HUES48 (cell line): ENCODE data around the gene RAB11FIP2.

Source experiments
- H3K27ac ChIP-seq: one replicate; pipeline ENCODE4 v1.7.0; 2013; ENCODE audit warnings: low read depth, low read length, inconsistent platforms
- H3K27me3 ChIP-seq: 2 replicates; pipeline ENCODE4 v1.6.1; 2013; ENCODE audit warnings: mild to moderate bottlenecking, low read length; ENCODE audit not compliant: control insufficient read depth, insufficient read depth
- H3K36me3 ChIP-seq: 2 replicates; pipeline ENCODE4 v1.6.1; 2013; ENCODE audit warnings: low read length; ENCODE audit not compliant: control insufficient read depth, insufficient read depth
- H3K4me1 ChIP-seq: 2 replicates; pipeline ENCODE4 v1.6.1; 2013; ENCODE audit warnings: mild to moderate bottlenecking, low read length; ENCODE audit not compliant: control insufficient read depth, insufficient read depth
- H3K4me3 ChIP-seq: 2 replicates; pipeline ENCODE4 v1.5.1; 2013; ENCODE audit warnings: mild to moderate bottlenecking, low read depth, low read length
- H3K9ac ChIP-seq: 2 replicates; pipeline ENCODE4 v1.6.1; 2013; ENCODE audit warnings: mild to moderate bottlenecking, low read depth, low read length, moderate library complexity
- H3K9me3 ChIP-seq: 2 replicates; pipeline ENCODE4 v1.6.1; 2013; ENCODE audit warnings: low read length; ENCODE audit not compliant: control insufficient read depth, insufficient read depth

The RAB11FIP2 gene

DNA sequence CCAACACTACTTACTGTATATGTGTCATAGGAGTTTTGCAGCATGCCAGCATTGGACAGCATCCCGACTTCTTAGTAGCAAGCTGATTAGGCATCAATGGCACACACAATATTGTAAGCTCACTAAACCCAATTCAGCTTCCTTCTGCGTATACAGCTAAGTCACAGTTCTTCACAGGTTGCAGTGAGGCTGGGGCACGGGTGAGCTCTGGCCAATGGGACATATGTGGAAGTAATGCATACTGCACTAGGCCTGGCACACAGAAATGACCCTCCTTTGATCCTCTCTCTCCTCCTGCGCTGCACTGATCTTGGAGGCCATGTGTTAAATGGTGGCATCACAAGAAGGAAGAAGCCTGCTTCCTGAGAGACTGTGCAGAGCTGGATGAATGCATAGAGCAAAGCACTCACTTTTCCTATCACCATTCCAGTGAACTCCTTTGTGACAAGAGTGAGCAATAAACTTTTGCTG is 11.9 kb downstream of the RAB11FIP2 start:
- Histone ChIP-seq H3K27ac (no peak overlapping the region), H3K4me3 (no peak overlapping the region), H3K4me1 (peaks cover 30% of the 10 kb centered on the region), H3K9ac (no peak overlapping the region), H3K36me3 (peaks cover 12% of the 10 kb centered on the region; the same call in 1 of the 2 replicates), H3K9me3 (no peaks in the 10 kb centered on the region), H3K27me3 (no peaks in the 10 kb centered on the region)

DNA sequence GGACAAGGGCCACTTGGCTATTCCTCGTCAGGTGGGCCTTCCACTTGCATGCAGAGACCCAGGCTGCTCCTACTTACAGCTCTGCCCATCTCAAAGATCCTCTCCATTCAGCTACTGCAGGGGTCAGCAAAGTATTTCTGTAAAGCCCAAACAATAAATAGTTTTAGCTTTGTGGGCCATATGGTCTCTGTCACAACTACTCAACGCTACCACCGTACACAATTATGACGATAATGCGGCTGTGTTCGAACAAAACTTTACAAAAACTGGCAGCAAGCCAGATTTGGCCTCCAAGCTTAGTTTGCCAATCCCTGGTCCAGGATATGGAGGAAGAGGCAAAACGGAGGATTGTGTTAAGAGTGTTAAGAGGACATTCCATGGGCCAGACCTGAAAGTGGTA is 12.8 kb downstream of the RAB11FIP2 start:
- H3K9ac ChIP-seq: no peak overlapping the region
- peaks cover 30% of the 10 kb centered on the region for H3K4me1 ChIP-seq
- H3K36me3 ChIP-seq: peaks cover 12% of the 10 kb centered on the region; the same call in 1 of the 2 replicates
- H3K4me3 ChIP-seq: no peak overlapping the region
- H3K9me3 ChIP-seq: no peaks in the 10 kb centered on the region
- H3K27ac ChIP-seq: no peak overlapping the region
- no peaks in the 10 kb centered on the region for H3K27me3 ChIP-seq

DNA sequence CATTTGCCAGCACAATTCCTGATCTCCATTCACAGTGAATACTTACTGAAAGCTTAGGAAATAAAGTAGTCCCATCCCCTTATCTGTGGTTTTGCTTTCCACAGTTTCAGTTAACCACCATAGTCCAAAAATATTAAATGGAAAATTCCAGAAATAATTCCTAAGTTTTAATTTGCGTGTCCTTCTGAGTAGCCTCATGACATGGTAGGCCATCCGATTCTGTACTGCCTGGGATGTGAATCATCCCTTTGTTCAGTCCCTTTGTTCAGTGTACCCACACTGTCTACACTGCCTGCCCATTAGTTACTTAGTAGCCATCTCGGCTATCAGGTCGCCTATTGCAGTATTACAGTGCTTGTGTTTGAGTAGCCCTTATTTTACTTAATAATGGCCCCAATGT is 14.2 kb downstream of the RAB11FIP2 start:
- no peaks in the 10 kb centered on the region for H3K9me3 ChIP-seq
- no peak overlapping the region for H3K27ac ChIP-seq
- H3K36me3 ChIP-seq: peaks cover 12% of the 10 kb centered on the region; the same call in 1 of the 2 replicates
- peaks cover 40% of the 10 kb centered on the region for H3K4me1 ChIP-seq
- H3K27me3 ChIP-seq: no peaks in the 10 kb centered on the region
- no peak overlapping the region for H3K4me3 ChIP-seq
- H3K9ac ChIP-seq: no peak overlapping the region

DNA sequence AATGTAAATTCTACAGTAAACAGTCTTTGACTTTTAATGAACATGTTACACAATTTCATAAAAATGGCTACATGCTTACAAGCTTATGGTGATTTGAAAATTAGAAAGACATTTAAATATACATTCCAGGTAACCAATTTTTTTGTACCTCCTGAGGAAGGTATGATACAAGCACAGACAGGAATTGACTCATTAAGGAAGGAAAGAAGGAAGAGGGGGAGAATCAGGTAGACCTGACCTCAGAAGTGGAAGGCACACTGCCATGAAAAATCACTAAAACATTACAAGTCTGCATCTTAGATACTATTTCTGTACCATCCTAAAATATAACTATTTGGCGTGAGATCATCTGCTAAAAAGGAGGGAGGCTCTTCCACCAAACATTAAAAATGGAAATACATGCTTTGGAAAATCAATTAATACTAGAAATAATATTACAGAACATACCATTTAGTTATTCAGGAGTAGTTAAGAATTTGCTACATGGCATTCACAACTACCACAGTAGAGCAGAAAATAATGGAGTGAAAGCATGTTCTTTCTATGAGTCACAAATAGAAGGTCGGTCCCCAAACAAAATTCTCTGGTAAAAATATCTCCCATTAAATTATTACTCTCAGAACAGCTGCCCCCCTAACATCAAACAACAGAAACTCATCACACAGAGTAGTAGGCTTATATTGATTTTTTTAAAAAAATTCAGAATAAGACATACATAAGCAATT is 15.2 kb downstream of the RAB11FIP2 start:
- Histone ChIP-seq H3K27ac (no peak overlapping the region), H3K4me3 (no peak overlapping the region), H3K36me3 (peaks cover 12% of the 10 kb centered on the region; the same call in 1 of the 2 replicates), H3K9me3 (no peaks in the 10 kb centered on the region), H3K9ac (no peak overlapping the region), H3K27me3 (no peaks in the 10 kb centered on the region), H3K4me1 (peaks cover 42% of the 10 kb centered on the region)

DNA sequence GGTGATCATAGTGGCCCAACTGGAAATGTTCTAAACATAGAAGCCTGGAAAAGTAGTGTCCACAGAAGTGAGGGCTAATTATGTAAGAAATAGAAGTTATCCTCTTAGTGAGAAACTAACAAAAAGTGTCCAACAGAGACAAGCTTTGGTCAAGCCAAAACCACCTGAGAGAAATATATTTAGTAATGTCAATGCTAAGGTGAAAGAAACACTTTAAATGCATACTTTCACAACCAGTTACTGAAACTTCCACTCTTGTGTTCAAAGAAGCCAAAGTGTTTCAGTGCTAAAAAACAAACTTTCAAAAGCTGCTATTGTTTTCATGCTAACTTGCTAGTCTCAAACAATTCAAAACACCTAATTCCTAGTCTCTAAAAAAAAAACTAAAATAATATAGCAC is 18.1 kb downstream of the RAB11FIP2 start:
- Histone ChIP-seq H3K36me3 (peaks cover 6% of the 10 kb centered on the region; the same call in 1 of the 2 replicates), H3K27ac (no peak overlapping the region), H3K9me3 (no peaks in the 10 kb centered on the region), H3K4me3 (no peak overlapping the region), H3K9ac (no peak overlapping the region), H3K4me1 (peaks cover 32% of the 10 kb centered on the region), H3K27me3 (no peaks in the 10 kb centered on the region)

DNA sequence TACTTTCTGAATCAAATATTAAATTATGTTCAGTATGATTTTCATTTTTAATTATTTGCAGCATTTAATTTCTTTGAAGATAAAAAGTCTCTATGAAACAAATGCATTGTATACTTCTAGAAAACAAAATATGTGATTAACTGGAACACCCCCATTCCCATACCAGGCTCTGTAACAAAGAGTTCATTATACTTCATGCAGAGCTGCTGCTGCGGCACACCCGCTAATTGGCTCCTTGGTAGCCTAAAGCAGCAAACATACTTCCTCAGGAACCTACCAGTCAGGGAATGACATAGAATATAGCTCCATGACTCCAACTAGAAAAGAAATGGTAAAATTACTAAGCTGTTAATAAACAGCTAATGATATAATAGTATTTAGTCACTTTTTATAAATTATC is 19.3 kb downstream of the RAB11FIP2 start:
- H3K27ac ChIP-seq: no peak overlapping the region
- peaks cover 32% of the 10 kb centered on the region for H3K4me1 ChIP-seq
- H3K4me3 ChIP-seq: no peak overlapping the region
- no peaks in the 10 kb centered on the region for H3K36me3 ChIP-seq
- no peaks in the 10 kb centered on the region for H3K27me3 ChIP-seq
- no peak overlapping the region for H3K9ac ChIP-seq
- no peaks in the 10 kb centered on the region for H3K9me3 ChIP-seq

DNA sequence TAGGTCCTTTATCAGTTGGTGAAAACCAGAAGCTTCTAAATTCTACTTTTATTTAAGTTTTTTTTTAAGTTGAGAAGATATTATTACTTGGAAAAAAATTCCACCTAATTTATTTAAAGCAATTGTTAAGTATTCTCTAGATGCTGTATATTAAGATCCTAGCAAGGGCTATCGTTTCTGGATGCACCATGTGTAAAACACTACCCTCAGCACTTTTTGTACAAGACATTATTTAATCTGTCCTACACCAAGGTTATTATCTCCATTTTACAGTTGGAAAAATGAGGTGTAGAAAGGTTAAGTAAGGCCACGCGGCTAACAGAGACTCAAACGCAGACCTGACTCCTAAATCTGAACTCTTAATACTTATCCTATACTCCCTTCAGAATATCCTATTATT is 19.8 kb downstream of the RAB11FIP2 start:
- no peak overlapping the region for H3K9ac ChIP-seq
- H3K4me3 ChIP-seq: no peak overlapping the region
- H3K36me3 ChIP-seq: no peaks in the 10 kb centered on the region
- H3K4me1 ChIP-seq: peaks cover 32% of the 10 kb centered on the region
- no peak overlapping the region for H3K27ac ChIP-seq
- no peaks in the 10 kb centered on the region for H3K9me3 ChIP-seq
- H3K27me3 ChIP-seq: no peaks in the 10 kb centered on the region

DNA sequence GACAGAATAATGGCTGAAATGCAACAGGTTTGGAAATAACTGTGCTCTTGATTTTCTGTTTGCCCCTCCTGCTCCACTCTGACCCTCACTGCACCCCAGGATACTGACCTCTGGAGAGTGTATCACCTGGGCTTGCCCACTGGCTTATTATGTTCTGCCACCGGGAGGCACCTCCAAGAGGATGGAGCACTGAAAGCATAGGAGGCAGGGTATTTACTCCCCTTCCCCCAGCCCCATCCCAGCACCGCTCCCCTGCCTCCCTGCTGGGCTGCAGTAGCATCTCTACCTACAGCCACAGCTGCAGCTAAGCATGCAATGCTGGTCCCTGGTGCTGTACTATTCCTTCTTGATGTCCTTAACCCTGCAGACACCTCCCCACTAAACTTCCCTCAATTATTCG is 26.4 kb downstream of the RAB11FIP2 start:
- no peaks in the 10 kb centered on the region for H3K9me3 ChIP-seq
- peak overlapping the region; percentile 8 for H3K27ac ChIP-seq
- no peak overlapping the region for H3K9ac ChIP-seq
- no peaks in the 10 kb centered on the region for H3K27me3 ChIP-seq
- H3K4me3 ChIP-seq: no peak overlapping the region
- H3K4me1 ChIP-seq: peaks cover 25% of the 10 kb centered on the region
- no peaks in the 10 kb centered on the region for H3K36me3 ChIP-seq

DNA sequence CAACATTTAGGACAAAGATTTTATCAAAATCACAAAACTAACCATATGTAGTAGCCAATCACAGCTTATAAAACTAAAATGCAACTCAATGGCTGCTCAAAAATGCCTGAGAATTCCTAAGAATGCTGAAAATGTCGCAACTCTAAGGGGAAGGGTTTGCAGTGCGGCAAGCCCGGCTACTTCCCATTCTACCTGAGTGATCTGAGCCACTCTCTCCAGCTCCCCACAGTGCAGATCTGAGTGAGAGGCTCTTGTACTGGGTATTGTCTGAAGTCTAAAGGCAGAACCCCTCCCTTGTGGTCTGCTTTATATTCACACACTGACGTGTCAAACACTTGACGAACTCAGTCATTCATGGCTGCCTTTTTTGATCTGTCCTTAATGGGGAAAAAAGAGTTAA is 28.9 kb downstream of the RAB11FIP2 start:
- Histone ChIP-seq H3K36me3 (no peaks in the 10 kb centered on the region), H3K27me3 (no peaks in the 10 kb centered on the region), H3K9ac (no peak overlapping the region), H3K9me3 (no peaks in the 10 kb centered on the region), H3K4me3 (no peak overlapping the region), H3K27ac (no peak overlapping the region), H3K4me1 (peaks cover 42% of the 10 kb centered on the region)

DNA sequence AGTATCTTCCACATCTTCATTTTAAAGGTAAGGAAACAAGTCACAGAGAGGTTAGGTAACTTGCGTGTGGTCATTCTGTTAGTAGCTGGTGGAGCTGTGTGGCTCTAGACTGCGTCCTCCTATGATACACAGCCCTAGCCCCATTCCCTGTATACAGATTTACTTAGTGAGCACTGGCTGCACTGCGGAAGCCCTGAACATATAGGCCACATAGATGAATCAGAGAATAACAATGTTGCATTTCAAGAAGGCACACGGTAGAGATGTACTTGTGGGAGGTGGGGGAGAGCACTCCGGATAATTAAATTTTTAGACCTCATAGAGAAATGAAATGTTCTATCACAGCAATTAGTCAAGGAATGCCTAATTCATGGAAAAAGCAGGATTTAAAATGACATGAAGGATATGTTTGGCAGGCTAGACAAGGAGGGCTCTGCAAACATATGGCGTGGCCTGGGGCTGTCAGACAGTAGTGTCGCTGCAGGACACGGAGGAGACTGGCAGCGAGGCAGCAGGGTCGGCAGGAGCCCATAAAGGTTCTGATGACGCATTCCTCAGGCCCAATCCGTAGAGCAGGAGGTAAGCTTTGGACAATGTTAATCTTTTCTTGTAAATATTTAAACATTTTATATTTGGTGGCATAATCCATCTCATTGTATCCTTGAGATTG is 29.5 kb downstream of the RAB11FIP2 start:
- no peaks in the 10 kb centered on the region for H3K9me3 ChIP-seq
- H3K27me3 ChIP-seq: no peaks in the 10 kb centered on the region
- no peaks in the 10 kb centered on the region for H3K36me3 ChIP-seq
- no peak overlapping the region for H3K27ac ChIP-seq
- H3K4me3 ChIP-seq: no peak overlapping the region
- H3K4me1 ChIP-seq: peaks cover 42% of the 10 kb centered on the region
- H3K9ac ChIP-seq: no peak overlapping the region

DNA sequence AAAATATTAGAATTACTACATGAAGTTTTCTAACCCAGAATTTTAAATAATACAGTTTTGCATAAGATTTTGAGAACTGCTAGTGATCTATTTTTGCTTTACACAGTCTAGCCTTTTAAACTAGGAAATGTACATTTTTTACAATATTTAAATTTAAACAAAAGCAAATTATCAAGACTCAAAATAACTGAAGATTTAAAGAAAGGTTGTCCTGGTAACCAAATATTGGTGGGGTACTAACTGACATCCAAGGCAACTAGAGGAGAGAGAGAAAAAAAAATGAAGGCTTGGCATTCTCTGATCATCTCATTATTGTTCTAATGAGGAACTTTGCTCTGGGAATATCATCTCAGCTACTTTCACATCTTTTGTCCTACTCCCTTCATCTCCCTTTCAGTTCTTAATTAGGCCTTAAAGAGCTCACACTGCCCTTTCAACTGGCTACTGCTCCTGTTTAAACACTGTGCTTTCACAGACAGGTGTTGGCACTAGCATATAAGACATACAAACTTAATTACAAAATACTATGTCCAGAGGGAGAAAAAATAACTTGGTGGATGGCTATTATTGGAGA is 33.7 kb downstream of the RAB11FIP2 start:
- Histone ChIP-seq H3K9me3 (no peaks in the 10 kb centered on the region), H3K36me3 (peaks cover 12% of the 10 kb centered on the region), H3K4me1 (peaks cover 26% of the 10 kb centered on the region; the same call in 1 of the 2 replicates), H3K27me3 (no peaks in the 10 kb centered on the region), H3K9ac (no peak overlapping the region), H3K4me3 (no peak overlapping the region), H3K27ac (no peak overlapping the region)
